NT2/D1 (cell line): ENCODE measurements around the gene ITGA1.

Source experiments
- SUZ12 ChIP-seq: IDR thresholded peaks from 2 replicates; pipeline ENCODE4 v1.6.1; 2011; ENCODE audit not compliant: insufficient read length, insufficient read depth; ENCODE audit errors: extremely low read depth
- ZNF274 ChIP-seq: IDR thresholded peaks from 2 replicates; pipeline ENCODE4 v1.6.1; 2011; ENCODE audit warnings: mild to moderate bottlenecking, low read depth, low read length

DNA sequence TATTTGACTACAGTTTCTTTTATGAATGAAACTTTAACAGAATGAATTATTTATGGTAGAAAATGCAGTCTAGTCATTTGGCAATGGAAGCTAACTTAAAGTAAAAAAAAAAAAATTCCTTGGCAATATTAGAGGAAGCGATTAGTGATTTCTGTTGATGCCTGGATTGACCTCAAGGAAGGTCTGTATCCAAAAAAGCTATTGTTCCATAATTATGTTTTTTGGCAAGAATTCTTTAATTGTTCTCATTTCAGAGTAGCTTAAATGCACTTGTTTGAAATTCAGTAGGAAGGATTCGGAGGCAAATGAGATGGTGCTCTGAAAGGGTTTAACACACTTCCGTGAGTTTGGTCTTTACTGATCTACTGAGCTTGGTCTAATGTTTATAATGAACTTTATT lies 61.8 kb downstream of the ITGA1 start:
- TF ChIP-seq SUZ12 (no peak), ZNF274 (no peak)
